HepG2 (cell line): ENCODE data around the gene GOT1. TPM values are rescaled to one million over a fixed set of nuclear protein-coding genes. Genes with fewer than 3 reads are reported as not detected.

Experiments
- EED ChIP-seq: sonication (generic); formaldehyde crosslinking; IDR thresholded peaks from 2 replicates; pipeline ENCODE4 v1.5.0; 2020; ENCODE audit warnings: mild to moderate bottlenecking, missing genetic modification reagents
- FOXA1 ChIP-seq, 2 experiments: fragments of 450-650 bp in 1 of 2; sonication (generic) in 1 of 2; formaldehyde crosslinking in 1 of 2; IDR thresholded peaks; 2 replicates each; pipeline versions ENCODE4 v1.4.0 to v1.6.1; 2016 to 2020; ENCODE audit warnings: missing genetic modification reagents in 1 of 2
- NFATC3 ChIP-seq: sonication (generic); formaldehyde crosslinking; IDR thresholded peaks from 2 replicates; pipeline ENCODE4 v1.5.1; 2020; ENCODE audit warnings: mild to moderate bottlenecking, missing genetic modification reagents
- NR2C2 ChIP-seq: sonication (generic); formaldehyde crosslinking; IDR thresholded peaks from 2 replicates; pipeline ENCODE4 v1.4.0; 2020; ENCODE audit warnings: missing genetic modification reagents, mild to moderate bottlenecking, moderate library complexity, borderline replicate concordance
- RARG ChIP-seq: sonication (generic); formaldehyde crosslinking; IDR thresholded peaks from 2 replicates; pipeline ENCODE4 v1.4.0; 2020; ENCODE audit warnings: low read depth, mild to moderate bottlenecking, missing genetic modification reagents
- RBM22 ChIP-seq: fragments of 200-400 bp; formaldehyde crosslinking; optimal IDR thresholded peaks from 2 replicates; pipeline ENCODE3; 2017; ENCODE audit warnings: mild to moderate bottlenecking, low read length, moderate library complexity
- RXRA ChIP-seq: sonication (generic); formaldehyde crosslinking; IDR thresholded peaks from 2 replicates; pipeline ENCODE4 v1.5.1; 2020; ENCODE audit warnings: missing genetic modification reagents
- TOE1 ChIP-seq: sonication (generic); formaldehyde crosslinking; IDR thresholded peaks from 2 replicates; pipeline ENCODE4 v1.4.0; 2020; ENCODE audit warnings: mild to moderate bottlenecking, missing genetic modification reagents
- ZC3H13 ChIP-seq: sonication (generic); formaldehyde crosslinking; IDR thresholded peaks from 2 replicates; pipeline ENCODE4 v1.8.1; 2023; ENCODE audit warnings: mild to moderate bottlenecking, missing genetic modification reagents, moderate library complexity
- ZNF180 ChIP-seq: sonication (generic); formaldehyde crosslinking; IDR thresholded peaks from 2 replicates; pipeline ENCODE4 v1.4.0; 2020; ENCODE audit warnings: low read depth, missing genetic modification reagents, borderline replicate concordance
- ZNF83 ChIP-seq: sonication (generic); formaldehyde crosslinking; IDR thresholded peaks from 2 replicates; pipeline ENCODE4 v1.4.0; 2020; ENCODE audit warnings: missing genetic modification reagents, mild to moderate bottlenecking, borderline replicate concordance
- polyA plus RNA-seq, 8 experiments: library from polyadenylated mRNA; depleted of rRNA in 3 of 8; stranded (reverse) in 7 of 8; unstranded in 1 of 8; fragments of >200 nt; fragmentation: Illumina TruSeq in 4 of 8; extraction: Trizol in 4 of 8; gene quantifications; 2 replicates each; pipeline versions ENCODE4 v1.2.1 to v1.2.3, GENCODE V29; 2011 to 2016; ENCODE audit warnings: low read depth in 4 of 8, missing spikeins in 1 of 8, mixed read lengths in 1 of 8; ENCODE audit not compliant: insufficient read depth in 1 of 8
- total RNA-seq, 5 experiments: library from RNA; depleted of rRNA; stranded (reverse); fragments of >200 nt; fragmentation: Illumina TruSeq; extraction: Trizol; gene quantifications; 2 replicates each; pipeline ENCODE4 v1.2.3, GENCODE V29; 2016; ENCODE audit warnings: low read depth in 1 of 5
- TF ChIP-seq, protein P1 (sequence below), 2 experiments: fragments of 450-650 bp in 1 of 2; sonication (generic) in 1 of 2; formaldehyde crosslinking in 1 of 2; IDR thresholded peaks; 2 replicates each; pipeline versions ENCODE4 v1.6.1 to v1.8.0; 2016 to 2022; ENCODE audit warnings: antibody characterized with exemption in 1 of 2, mild to moderate bottlenecking in 1 of 2, missing genetic modification reagents in 1 of 2
- TF ChIP-seq, protein P2 (sequence below): sonication (generic); formaldehyde crosslinking; IDR thresholded peaks from 2 replicates; pipeline ENCODE4 v1.5.0; 2020; ENCODE audit warnings: mild to moderate bottlenecking, missing genetic modification reagents, borderline replicate concordance
- TF ChIP-seq, protein P3 (sequence below), 2 experiments: fragments of 450-650 bp in 1 of 2; sonication (generic) in 1 of 2; formaldehyde crosslinking; IDR thresholded peaks; 2 replicates each; pipeline versions ENCODE4 v1.5.0 to v1.8.0; 2020 to 2022; ENCODE audit warnings: mild to moderate bottlenecking in 1 of 2, missing genetic modification reagents in 1 of 2

Gene GOT1
- total and polyA plus RNA-seq, 2 of the 13 experiments (the other 11 are each of a cell fraction or from before 2014, with no cell fraction given), result 81.2 to 102 TPM

DNA sequence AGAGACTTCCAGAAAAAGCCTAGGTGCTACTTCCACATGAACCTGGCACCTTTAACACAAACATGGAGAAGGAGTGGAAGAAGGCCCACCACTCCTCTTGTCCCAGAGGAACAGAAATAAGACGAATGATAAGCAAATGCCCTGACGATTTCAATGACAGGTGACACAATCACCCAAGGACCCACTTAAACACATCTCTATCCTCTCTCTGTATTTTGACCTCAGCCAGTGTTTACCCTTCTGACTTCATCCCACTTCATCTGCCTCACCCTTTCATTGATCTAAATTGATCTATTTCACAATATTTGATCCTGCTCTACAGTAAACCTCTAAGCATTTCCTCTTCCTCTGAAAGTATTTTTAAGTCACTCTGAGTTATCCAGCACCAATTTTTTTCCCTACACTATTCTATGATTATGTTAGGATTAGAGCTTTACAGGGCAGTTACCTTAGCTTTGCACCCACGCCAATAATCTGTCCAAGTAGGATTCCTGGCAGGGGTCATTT is 9.1 kb downstream of the GOT1 start (continued):
- TF ChIP-seq, protein P1, sequence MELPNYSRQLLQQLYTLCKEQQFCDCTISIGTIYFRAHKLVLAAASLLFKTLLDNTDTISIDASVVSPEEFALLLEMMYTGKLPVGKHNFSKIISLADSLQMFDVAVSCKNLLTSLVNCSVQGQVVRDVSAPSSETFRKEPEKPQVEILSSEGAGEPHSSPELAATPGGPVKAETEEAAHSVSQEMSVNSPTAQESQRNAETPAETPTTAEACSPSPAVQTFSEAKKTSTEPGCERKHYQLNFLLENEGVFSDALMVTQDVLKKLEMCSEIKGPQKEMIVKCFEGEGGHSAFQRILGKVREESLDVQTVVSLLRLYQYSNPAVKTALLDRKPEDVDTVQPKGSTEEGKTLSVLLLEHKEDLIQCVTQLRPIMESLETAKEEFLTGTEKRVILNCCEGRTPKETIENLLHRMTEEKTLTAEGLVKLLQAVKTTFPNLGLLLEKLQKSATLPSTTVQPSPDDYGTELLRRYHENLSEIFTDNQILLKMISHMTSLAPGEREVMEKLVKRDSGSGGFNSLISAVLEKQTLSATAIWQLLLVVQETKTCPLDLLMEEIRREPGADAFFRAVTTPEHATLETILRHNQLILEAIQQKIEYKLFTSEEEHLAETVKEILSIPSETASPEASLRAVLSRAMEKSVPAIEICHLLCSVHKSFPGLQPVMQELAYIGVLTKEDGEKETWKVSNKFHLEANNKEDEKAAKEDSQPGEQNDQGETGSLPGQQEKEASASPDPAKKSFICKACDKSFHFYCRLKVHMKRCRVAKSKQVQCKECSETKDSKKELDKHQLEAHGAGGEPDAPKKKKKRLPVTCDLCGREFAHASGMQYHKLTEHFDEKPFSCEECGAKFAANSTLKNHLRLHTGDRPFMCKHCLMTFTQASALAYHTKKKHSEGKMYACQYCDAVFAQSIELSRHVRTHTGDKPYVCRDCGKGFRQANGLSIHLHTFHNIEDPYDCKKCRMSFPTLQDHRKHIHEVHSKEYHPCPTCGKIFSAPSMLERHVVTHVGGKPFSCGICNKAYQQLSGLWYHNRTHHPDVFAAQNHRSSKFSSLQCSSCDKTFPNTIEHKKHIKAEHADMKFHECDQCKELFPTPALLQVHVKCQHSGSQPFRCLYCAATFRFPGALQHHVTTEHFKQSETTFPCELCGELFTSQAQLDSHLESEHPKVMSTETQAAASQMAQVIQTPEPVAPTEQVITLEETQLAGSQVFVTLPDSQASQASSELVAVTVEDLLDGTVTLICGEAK (IDR thresholded peaks at IDR 0.05), result no peak
- TF ChIP-seq, protein P1 (CRISPR knock-in tag; IDR thresholded peaks at IDR 0.05), result no peak; the same call in 1 of the 2 replicates
- TF ChIP-seq RARG, result no peak
- TF ChIP-seq RXRA (CRISPR knock-in tag), result peak; percentile 53; the same call in 1 of the 2 replicates
- TF ChIP-seq ZC3H13 (CRISPR knock-in tag), result no peak
- no peak; the same call in 1 of the 2 replicates for TF ChIP-seq TOE1 (CRISPR knock-in tag)
- peak; percentile 68; the same call in 1 of the 2 replicates for TF ChIP-seq FOXA1 (IDR thresholded peaks at IDR 0.05)
- peak; percentile 95 for TF ChIP-seq FOXA1 (CRISPR knock-in tag; IDR thresholded peaks at IDR 0.05)
- no peak for TF ChIP-seq EED (CRISPR knock-in tag)
- TF ChIP-seq, protein P2, sequence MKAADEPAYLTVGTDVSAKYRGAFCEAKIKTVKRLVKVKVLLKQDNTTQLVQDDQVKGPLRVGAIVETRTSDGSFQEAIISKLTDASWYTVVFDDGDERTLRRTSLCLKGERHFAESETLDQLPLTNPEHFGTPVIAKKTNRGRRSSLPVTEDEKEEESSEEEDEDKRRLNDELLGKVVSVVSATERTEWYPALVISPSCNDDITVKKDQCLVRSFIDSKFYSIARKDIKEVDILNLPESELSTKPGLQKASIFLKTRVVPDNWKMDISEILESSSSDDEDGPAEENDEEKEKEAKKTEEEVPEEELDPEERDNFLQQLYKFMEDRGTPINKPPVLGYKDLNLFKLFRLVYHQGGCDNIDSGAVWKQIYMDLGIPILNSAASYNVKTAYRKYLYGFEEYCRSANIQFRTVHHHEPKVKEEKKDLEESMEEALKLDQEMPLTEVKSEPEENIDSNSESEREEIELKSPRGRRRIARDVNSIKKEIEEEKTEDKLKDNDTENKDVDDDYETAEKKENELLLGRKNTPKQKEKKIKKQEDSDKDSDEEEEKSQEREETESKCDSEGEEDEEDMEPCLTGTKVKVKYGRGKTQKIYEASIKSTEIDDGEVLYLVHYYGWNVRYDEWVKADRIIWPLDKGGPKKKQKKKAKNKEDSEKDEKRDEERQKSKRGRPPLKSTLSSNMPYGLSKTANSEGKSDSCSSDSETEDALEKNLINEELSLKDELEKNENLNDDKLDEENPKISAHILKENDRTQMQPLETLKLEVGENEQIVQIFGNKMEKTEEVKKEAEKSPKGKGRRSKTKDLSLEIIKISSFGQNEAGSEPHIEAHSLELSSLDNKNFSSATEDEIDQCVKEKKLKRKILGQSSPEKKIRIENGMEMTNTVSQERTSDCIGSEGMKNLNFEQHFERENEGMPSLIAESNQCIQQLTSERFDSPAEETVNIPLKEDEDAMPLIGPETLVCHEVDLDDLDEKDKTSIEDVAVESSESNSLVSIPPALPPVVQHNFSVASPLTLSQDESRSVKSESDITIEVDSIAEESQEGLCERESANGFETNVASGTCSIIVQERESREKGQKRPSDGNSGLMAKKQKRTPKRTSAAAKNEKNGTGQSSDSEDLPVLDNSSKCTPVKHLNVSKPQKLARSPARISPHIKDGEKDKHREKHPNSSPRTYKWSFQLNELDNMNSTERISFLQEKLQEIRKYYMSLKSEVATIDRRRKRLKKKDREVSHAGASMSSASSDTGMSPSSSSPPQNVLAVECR (CRISPR knock-in tag), result peak; percentile 62; the same call in 1 of the 2 replicates
- TF ChIP-seq NR2C2 (CRISPR knock-in tag), result peak; percentile 48; the same call in 1 of the 2 replicates
- TF ChIP-seq NFATC3, result no peak
- no peak for TF ChIP-seq ZNF83 (CRISPR knock-in tag)
- TF ChIP-seq, protein P3, sequence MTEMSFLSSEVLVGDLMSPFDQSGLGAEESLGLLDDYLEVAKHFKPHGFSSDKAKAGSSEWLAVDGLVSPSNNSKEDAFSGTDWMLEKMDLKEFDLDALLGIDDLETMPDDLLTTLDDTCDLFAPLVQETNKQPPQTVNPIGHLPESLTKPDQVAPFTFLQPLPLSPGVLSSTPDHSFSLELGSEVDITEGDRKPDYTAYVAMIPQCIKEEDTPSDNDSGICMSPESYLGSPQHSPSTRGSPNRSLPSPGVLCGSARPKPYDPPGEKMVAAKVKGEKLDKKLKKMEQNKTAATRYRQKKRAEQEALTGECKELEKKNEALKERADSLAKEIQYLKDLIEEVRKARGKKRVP (CRISPR knock-in tag; IDR thresholded peaks at IDR 0.05), result peak in 1 of 2 experiments; percentile 74; a peak in 2 of 4 replicates
- no peak for TF ChIP-seq RBM22
- no peak for TF ChIP-seq ZNF180 (CRISPR knock-in tag)
